LNCaP clone FGC (cell line): ENCODE measurements around the gene SCAF1.

Experiments
- DNase-seq: peaks from one replicate; pipeline ENCODE4 v3.0.0-alpha.2; 2011; ENCODE audit warnings: low read depth
- H3K4me3 ChIP-seq: 2 replicates; pipeline ENCODE4 v1.5.1; 2011; ENCODE audit warnings: mild to moderate bottlenecking, low read depth, low read length, control low read depth
- CTCF ChIP-seq: IDR thresholded peaks from 2 replicates; pipeline ENCODE4 v1.5.1; 2012; ENCODE audit warnings: mild to moderate bottlenecking; ENCODE audit not compliant: control insufficient read depth, insufficient read depth; ENCODE audit errors: extremely low read depth

SCAF1 gene

DNA sequence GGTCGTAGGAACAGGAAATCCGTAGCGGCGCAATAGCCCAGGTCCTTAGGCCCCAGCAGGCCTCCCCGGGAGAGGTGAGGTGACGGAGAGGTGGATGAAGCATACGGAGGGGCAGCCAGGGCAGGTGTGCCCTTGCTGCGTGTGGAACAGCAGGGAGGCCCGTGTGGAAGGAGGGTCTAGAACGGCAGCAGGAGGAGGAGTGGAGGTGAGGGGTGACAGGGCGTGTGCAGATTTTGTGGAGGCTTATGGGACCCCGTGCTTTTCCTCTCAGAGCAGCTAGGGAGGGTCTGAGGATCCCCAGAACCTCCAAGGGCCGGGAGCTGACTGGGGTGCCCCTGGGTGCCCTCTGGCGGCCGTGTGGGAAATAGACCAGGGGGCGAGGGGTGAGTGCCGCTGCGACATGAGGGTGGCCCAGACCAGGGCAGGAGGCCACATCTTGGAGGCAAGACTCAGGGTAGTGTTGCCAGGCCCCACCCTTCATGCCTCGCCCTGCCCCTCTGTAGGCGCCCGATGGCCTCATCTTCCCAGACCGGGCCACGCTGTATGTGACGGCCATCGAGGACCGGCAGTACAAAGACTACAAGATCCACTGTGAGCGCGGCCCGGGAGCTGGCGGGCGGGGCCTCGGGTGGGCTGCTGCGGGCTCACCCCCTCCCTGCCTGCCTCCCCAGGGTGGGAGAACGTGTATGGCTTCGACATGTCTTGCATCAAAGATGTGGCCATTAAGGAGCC lies 42.4 kb downstream of the SCAF1 start:
- no peak overlapping the region for H3K4me3 ChIP-seq
- DNase-seq = no peak
- peak; percentile 67 for TF ChIP-seq CTCF

DNA sequence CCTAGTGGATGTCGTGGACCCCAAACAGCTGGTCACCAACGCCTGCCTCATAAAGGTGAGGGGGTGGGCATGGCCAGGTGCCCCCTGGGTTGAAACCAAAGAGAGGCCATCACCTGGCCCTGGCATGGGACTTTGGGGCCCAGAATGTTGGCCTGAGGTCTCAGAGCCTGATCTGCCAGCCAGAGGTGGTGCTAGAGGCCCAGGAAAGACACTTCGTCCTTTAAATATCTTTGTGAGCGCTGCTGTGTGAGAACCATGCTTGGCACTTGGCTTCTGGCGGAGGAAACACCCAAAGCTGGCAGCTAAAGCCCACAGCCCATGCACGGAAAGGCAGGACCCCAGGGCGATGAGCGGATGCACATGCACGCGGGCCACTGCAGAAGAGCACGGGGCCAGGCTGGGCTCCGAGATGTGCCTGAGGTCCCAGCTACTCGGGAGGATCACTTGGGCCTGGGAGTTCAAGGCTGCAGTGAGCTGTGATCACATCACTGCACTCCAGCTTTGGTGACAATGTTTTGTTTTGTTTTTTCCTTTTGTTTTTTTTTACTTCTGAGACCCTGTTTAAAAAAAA lies 43.1 kb downstream of the SCAF1 start:
- no peak for TF ChIP-seq CTCF
- no peak for DNase-seq
- no peak overlapping the region for H3K4me3 ChIP-seq

- no peak for TF ChIP-seq CTCF
- no peak for DNase-seq
- no peak overlapping the region for H3K4me3 ChIP-seq
These were observed 43.9 kb downstream of the SCAF1 start for GRCh38 chr19:49685845-49686332.

GRCh38 chr19:49686503-49687088 lies 44.6 kb downstream of the SCAF1 start:
- no peak overlapping the region for H3K4me3 ChIP-seq
- no peak for TF ChIP-seq CTCF
- no peak for DNase-seq

DNA sequence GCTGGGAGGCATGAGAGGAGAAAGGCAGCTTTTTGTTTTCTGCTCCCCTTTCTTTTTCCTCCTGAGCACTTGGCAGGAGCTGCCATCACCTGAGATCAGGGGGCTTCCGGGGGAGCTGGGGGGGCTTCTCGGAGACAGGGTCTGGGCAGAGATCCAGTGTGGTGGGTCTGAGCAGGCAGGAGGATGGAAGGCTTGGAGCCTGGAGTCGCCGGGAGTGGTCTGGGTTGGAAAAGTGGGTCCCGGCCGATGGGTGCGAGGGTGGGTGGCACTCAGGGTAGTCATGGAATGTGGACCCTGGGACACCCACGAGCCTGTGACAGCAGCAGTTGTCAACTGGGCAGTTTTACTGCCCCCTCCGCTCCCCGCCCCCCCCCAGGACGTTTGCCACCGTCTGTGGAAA lies 45.1 kb downstream of the SCAF1 start:
- no peak for TF ChIP-seq CTCF
- DNase-seq = no peak
- no peak overlapping the region for H3K4me3 ChIP-seq

DNA sequence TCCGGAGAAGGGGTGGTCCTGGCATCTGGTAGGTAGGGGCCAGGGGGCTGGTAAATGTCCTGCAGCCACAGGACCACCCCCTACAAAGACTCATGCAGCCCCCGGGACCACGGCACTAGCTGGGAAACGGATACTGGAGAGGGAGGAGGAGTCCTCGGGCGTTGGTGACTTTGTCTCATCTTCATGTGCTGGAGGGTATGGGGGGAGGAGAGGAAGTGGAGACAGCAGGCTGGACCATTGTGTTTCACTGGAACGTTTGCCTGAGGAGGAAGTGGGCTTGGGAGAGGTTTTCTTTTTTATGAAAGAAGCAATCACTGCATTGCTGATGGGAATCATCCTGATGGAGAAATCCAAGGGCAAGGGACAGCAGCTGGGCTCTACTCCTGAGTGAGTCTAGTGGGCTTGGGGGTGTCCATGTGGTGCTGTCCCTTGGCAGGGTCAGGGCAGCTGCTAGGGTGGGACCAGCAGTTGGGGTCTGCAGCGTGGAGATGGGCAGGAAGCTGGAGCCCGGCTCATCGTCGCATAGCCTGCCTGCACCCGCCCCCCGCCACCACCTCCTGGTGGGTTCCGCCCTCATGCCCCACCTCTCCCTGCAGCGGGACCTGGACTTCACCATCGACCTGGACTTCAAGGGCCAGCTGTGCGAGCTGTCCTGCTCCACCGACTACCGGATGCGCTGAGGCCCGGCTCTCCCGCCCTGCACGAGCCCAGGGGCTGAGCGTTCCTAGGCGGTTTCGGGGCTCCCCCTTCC lies 45.7 kb downstream of the SCAF1 start:
- no peak overlapping the region for H3K4me3 ChIP-seq

More for the DNA sequence above, 45.7 kb downstream of the SCAF1 start:
- no peak for TF ChIP-seq CTCF
- no peak for DNase-seq
